Measurements from ENCODE around the gene SLFN5.

- TF ChIP-seq CTCF (IDR thresholded peaks at IDR 0.05) (no peak), POLR2A (IDR thresholded peaks at IDR 0.05) (no peak)
Measured at GRCh38 chr17:35235289-35235688, 7.6 kb upstream of the SLFN5 start.

All from thyroid gland (tissue), 4 donors.